Mesothelial cell of epicardium (in vitro differentiated cells): ENCODE data around the gene TNRC6A. TPM values are rescaled to one million over a fixed set of nuclear protein-coding genes. Genes with fewer than 3 reads are reported as not detected.
"Not testable (repeated sequence)": the region's sequence is repeated elsewhere in the genome, so short reads cannot be mapped to it uniquely, and the experiment has no call there.

Source experiments
- DNase-seq, 2 experiments: peaks; one replicate each; pipeline ENCODE4 v3.0.0; 2021; ENCODE audit warnings: low spot score in 2 of 2; ENCODE audit not compliant: unreplicated experiment in 2 of 2
- H3K27ac Mint-ChIP-seq: 2 replicates; pipeline ENCODE4 v1.8.0; 2021; ENCODE audit warnings: mixed read lengths
- H3K27me3 Mint-ChIP-seq: 2 replicates; pipeline ENCODE4 v1.8.0; 2021; ENCODE audit warnings: low read depth, mixed read lengths
- H3K36me3 Mint-ChIP-seq: 2 replicates; pipeline ENCODE4 v1.8.0; 2021; ENCODE audit warnings: mixed read lengths
- H3K4me1 Mint-ChIP-seq: 2 replicates; pipeline ENCODE4 v1.8.0; 2021; ENCODE audit warnings: mixed read lengths
- H3K4me3 Mint-ChIP-seq: 2 replicates; pipeline ENCODE4 v1.8.0; 2021; ENCODE audit warnings: mild to moderate bottlenecking, moderate library complexity, mixed read lengths
- H3K9me3 Mint-ChIP-seq: 2 replicates; pipeline ENCODE4 v1.8.0; 2021; ENCODE audit warnings: mixed read lengths
- total RNA-seq: library from RNA; stranded (reverse); gene quantifications from 3 replicates; pipeline ENCODE4 v1.2.1, GENCODE V29; 2021
- TF ChIP-seq, protein P1 (sequence below): fragments of 200-600 bp; sonication (generic); IDR thresholded peaks from one replicate; pipeline ENCODE4 v1.5.0; 2021; ENCODE audit warnings: antibody characterized with exemption; ENCODE audit not compliant: unreplicated experiment

Gene TNRC6A
- total RNA-seq, 1 donor from 2014 or later = 89.7 TPM

DNA sequence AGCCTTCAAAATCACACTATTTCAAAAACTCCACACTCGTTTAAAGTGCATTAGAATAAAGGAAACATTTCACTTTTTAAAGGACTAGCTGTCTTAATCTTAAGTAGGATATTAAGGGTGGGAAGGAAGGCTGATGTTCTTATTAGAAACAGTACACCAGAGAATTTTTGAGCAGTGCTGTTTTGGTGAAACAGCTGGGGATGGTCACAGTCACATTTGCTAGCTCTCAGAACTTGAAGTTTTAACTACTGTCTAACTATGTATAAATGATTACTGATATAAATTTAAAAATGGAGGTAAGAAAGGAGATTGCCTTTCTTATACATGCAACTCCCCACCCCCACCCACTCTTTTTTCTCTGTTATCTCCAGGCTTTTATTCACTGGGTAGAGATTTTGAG is 77.8 kb downstream of the TNRC6A start:
- Mint-ChIP-seq H3K27ac (no peak overlapping the region), H3K36me3 (peaks cover 48% of the 10 kb centered on the region), H3K4me1 (no peaks in the 10 kb centered on the region), H3K9me3 (no peaks in the 10 kb centered on the region), H3K27me3 (no peaks in the 10 kb centered on the region), H3K4me3 (no peak overlapping the region)
- TF ChIP-seq, protein P1, sequence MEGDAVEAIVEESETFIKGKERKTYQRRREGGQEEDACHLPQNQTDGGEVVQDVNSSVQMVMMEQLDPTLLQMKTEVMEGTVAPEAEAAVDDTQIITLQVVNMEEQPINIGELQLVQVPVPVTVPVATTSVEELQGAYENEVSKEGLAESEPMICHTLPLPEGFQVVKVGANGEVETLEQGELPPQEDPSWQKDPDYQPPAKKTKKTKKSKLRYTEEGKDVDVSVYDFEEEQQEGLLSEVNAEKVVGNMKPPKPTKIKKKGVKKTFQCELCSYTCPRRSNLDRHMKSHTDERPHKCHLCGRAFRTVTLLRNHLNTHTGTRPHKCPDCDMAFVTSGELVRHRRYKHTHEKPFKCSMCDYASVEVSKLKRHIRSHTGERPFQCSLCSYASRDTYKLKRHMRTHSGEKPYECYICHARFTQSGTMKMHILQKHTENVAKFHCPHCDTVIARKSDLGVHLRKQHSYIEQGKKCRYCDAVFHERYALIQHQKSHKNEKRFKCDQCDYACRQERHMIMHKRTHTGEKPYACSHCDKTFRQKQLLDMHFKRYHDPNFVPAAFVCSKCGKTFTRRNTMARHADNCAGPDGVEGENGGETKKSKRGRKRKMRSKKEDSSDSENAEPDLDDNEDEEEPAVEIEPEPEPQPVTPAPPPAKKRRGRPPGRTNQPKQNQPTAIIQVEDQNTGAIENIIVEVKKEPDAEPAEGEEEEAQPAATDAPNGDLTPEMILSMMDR = no peak
- DNase-seq = no peak

DNA sequence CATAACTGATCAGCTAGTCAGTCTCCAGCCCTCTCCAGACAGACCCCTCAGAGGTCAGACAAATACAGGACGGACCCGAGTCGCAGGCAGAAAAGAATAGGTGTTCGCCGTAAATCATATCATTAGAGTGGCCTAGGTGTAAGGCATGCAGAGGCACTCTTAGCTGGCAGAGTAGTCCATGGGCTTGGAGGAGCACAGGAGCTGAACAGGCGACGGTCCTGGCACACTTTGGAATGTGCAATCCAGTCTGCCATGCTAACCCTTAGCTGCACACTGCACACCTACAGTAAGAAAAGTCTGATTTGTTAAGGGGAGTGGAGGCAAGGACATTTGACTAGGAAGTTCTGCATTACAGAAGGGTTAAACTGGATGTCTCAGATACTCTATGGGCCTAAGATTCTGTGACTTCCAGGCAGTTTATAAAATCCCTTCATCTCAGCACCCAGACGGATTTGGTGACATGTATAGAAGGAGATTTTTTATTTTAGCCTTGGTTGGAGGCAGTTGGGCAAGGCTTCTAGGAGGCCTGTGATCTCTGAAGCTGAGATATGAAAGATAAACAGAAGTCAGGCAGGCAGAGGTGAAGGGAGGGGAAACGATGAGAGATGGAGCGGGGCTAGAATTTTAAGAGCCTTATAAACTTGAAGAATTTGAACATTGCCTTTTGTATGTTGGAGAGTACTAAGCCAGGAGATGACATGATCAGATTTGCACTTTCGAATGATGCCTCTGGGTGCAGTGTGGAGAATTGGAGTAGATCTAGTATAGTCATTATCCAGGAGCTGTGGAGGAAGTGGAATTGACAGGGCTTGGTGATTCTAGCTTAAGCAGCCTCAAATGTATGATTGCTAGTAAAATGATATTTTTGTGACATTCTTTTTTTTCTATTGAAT is 81.7 kb downstream of the TNRC6A start:
- Mint-ChIP-seq H3K4me1 (no peaks in the 10 kb centered on the region), H3K36me3 (peaks cover 39% of the 10 kb centered on the region), H3K27ac (peak overlapping the region; percentile 8), H3K9me3 (no peaks in the 10 kb centered on the region), H3K4me3 (no peak overlapping the region), H3K27me3 (no peaks in the 10 kb centered on the region)
- TF ChIP-seq, protein P1 = no peak
- DNase-seq = no peak

GRCh38 chr16:24812813-24813212 is 83.4 kb downstream of the TNRC6A start:
- H3K27ac Mint-ChIP-seq, H3K4me1 Mint-ChIP-seq, DNase-seq, H3K4me3 Mint-ChIP-seq, H3K9me3 Mint-ChIP-seq, H3K27me3 Mint-ChIP-seq: not testable (repeated sequence)
- H3K36me3 Mint-ChIP-seq = peaks cover 35% of the 10 kb centered on the region

DNA sequence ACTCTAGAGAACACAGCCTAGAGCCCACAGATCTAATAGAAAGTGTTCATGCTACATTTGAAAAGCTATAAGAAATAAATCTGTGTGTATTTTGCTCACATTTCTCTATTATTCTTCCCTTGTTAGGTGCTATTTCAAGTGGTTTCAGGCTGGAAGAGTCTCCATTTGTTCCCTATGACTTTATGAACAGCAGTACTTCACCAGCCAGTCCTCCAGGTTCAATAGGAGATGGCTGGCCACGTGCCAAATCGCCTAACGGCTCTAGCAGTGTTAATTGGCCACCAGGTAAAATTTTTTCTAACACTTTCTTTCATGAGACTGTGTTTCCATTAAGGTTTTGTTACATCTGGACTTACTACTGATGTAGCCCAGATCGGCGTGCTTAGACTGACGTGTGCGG is 85.6 kb downstream of the TNRC6A start:
- Mint-ChIP-seq H3K4me1 (no peaks in the 10 kb centered on the region), H3K27me3 (no peaks in the 10 kb centered on the region), H3K27ac (no peak overlapping the region), H3K4me3 (no peak overlapping the region), H3K36me3 (peaks cover 45% of the 10 kb centered on the region), H3K9me3 (no peaks in the 10 kb centered on the region)
- TF ChIP-seq, protein P1 = no peak
- DNase-seq = no peak

- TF ChIP-seq, protein P1 = no peak
- Mint-ChIP-seq H3K36me3 (peaks cover 41% of the 10 kb centered on the region), H3K9me3 (no peaks in the 10 kb centered on the region)
Observed at GRCh38 chr16:24816688-24817087, 87.2 kb downstream of the TNRC6A start.

GRCh38 chr16:24819462-24820040 is 90.1 kb downstream of the TNRC6A start:
- TF ChIP-seq, protein P1 = no peak
- DNase-seq = no peak
- H3K27ac Mint-ChIP-seq = no peak overlapping the region
- H3K27me3 Mint-ChIP-seq = no peaks in the 10 kb centered on the region
- no peak overlapping the region for H3K4me3 Mint-ChIP-seq
- no peaks in the 10 kb centered on the region for H3K9me3 Mint-ChIP-seq
- H3K4me1 Mint-ChIP-seq = no peaks in the 10 kb centered on the region
- H3K36me3 Mint-ChIP-seq = peaks cover 50% of the 10 kb centered on the region

More at GRCh38 chr16:24816688-24817087, 87.2 kb downstream of the TNRC6A start:
- no peaks in the 10 kb centered on the region for H3K27me3 Mint-ChIP-seq
- DNase-seq = no peak
- no peak overlapping the region for H3K4me3 Mint-ChIP-seq
- H3K4me1 Mint-ChIP-seq = no peaks in the 10 kb centered on the region
- no peak overlapping the region for H3K27ac Mint-ChIP-seq
